ENCODE data around the gene AACS. TPM values are rescaled to one million over a fixed set of nuclear protein-coding genes. Genes with fewer than 3 reads are reported as not detected.

AACS gene
- total and polyA plus RNA-seq, 3 donors from 2014 or later = 26.0 to 44.8 (median 31.7) TPM

GRCh38 chr12:125191361-125192087 lies 126.3 kb downstream of the AACS start:
- H3K4me3 ChIP-seq = no peak overlapping the region
- TF ChIP-seq, protein P1, sequence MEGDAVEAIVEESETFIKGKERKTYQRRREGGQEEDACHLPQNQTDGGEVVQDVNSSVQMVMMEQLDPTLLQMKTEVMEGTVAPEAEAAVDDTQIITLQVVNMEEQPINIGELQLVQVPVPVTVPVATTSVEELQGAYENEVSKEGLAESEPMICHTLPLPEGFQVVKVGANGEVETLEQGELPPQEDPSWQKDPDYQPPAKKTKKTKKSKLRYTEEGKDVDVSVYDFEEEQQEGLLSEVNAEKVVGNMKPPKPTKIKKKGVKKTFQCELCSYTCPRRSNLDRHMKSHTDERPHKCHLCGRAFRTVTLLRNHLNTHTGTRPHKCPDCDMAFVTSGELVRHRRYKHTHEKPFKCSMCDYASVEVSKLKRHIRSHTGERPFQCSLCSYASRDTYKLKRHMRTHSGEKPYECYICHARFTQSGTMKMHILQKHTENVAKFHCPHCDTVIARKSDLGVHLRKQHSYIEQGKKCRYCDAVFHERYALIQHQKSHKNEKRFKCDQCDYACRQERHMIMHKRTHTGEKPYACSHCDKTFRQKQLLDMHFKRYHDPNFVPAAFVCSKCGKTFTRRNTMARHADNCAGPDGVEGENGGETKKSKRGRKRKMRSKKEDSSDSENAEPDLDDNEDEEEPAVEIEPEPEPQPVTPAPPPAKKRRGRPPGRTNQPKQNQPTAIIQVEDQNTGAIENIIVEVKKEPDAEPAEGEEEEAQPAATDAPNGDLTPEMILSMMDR (IDR thresholded peaks at IDR 0.05) = no peak
- TF ChIP-seq POLR2A (IDR thresholded peaks at IDR 0.05) = no peak
- no peak overlapping the region for H3K27ac ChIP-seq
- no peaks in the 10 kb centered on the region for H3K9me3 ChIP-seq
- no peaks in the 10 kb centered on the region for H3K36me3 ChIP-seq (ENCODE audit: low read depth, missing control alignments)
- intact Hi-C loops (cut with DNase I; ENCODE audit: low total_unique reads) = no loop called here
- no peaks in the 10 kb centered on the region for H3K27me3 ChIP-seq
- 79% methylated on average over 10 of the region's 10 CpGs for WGBS, 2 donors
- DNase-seq = no peak
- H3K4me1 ChIP-seq = peaks cover 9% of the 10 kb centered on the region

DNA sequence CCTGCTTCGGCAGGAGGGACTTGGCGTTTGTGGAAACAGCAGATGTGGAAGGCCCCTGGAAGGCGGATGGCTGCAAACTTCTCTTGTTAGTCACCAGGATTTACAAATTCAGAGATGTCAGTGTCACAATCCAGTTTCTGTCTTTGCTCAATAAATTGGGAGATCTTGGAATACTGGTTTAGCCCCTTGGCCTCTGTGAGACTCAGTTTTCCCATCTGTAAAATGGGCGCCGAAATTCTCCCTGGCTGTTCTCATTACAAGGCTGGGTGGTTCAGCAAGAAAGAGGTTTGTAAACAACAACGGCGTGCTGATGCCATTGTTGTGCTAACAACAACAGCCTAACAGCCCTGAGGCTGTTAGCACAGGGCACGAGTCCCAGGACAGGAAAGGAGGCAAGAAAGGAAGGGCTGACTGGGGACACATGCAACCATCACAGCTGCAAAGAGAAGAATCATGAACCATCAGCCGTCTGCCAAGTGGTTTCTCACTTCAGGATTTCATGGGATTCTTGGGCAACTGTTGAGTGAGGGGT lies 127.5 kb downstream of the AACS start:
- 73 to 82% methylated on average over 8 to 9 of the region's 9 CpGs for WGBS, 2 donors
- Histone ChIP-seq H3K4me3 (no peak overlapping the region), H3K27ac (no peak overlapping the region), H3K27me3 (no peaks in the 10 kb centered on the region), H3K36me3 (ENCODE audit: low read depth, missing control alignments) (no peaks in the 10 kb centered on the region), H3K4me1 (peaks cover 2% of the 10 kb centered on the region), H3K9me3 (no peaks in the 10 kb centered on the region)
- intact Hi-C loops (cut with DNase I; ENCODE audit: low total_unique reads) = no loop called here
- TF ChIP-seq POLR2A (IDR thresholded peaks at IDR 0.05) = no peak
- TF ChIP-seq, protein P1 (IDR thresholded peaks at IDR 0.05) = no peak
- no peak for DNase-seq

Small RNAs within 50 kb of the gene (small RNA-seq; reads per million reads assigned to genes)
- gene AC122688.1 = 0 reads per million in 2 donors

Other genes starting within 250 kb of the AACS start
- 10 to 100 TPM; 46.9 to 73.6 TPM for gene SCARB1, start 201.6 kb upstream of the AACS start, total RNA-seq
- 116 TPM for gene SCARB1, start 201.6 kb upstream of the AACS start, polyA plus RNA-seq (ENCODE audit: insufficient read depth, low read depth, low replicate concordance)
- gene UBC, start 150.8 kb upstream of the AACS start, total RNA-seq = 1,000 to 10,000 TPM; 1,262 to 1,458 TPM
- gene UBC, start 150.8 kb upstream of the AACS start, polyA plus RNA-seq (ENCODE audit: insufficient read depth, low read depth, low replicate concordance) = 2,678 TPM
- 10 to 100 TPM; 14.8 to 26.4 TPM for gene DHX37, start 76.3 kb upstream of the AACS start, total RNA-seq
- gene DHX37, start 76.3 kb upstream of the AACS start, polyA plus RNA-seq (ENCODE audit: insufficient read depth, low read depth, low replicate concordance) = 12.5 TPM
- 1 to 10 TPM; 3.5 to 3.8 TPM for gene BRI3BP, start 71.8 kb upstream of the AACS start, total RNA-seq
- 3.5 TPM for gene BRI3BP, start 71.8 kb upstream of the AACS start, polyA plus RNA-seq (ENCODE audit: insufficient read depth, low read depth, low replicate concordance)
- 1 to 10 TPM; 4.7 to 7.3 TPM for gene TMEM132B, start 121.0 kb downstream of the AACS start, total RNA-seq
- 11.9 TPM for gene TMEM132B, start 121.0 kb downstream of the AACS start, polyA plus RNA-seq (ENCODE audit: insufficient read depth, low read depth, low replicate concordance)